ENCODE results near the gene ILF3. TPM values are rescaled to one million over a fixed set of nuclear protein-coding genes. Genes with fewer than 3 reads are reported as not detected.

ILF3 gene
- total RNA-seq, 1 experiment from 2014 or later: 365 TPM

DNA sequence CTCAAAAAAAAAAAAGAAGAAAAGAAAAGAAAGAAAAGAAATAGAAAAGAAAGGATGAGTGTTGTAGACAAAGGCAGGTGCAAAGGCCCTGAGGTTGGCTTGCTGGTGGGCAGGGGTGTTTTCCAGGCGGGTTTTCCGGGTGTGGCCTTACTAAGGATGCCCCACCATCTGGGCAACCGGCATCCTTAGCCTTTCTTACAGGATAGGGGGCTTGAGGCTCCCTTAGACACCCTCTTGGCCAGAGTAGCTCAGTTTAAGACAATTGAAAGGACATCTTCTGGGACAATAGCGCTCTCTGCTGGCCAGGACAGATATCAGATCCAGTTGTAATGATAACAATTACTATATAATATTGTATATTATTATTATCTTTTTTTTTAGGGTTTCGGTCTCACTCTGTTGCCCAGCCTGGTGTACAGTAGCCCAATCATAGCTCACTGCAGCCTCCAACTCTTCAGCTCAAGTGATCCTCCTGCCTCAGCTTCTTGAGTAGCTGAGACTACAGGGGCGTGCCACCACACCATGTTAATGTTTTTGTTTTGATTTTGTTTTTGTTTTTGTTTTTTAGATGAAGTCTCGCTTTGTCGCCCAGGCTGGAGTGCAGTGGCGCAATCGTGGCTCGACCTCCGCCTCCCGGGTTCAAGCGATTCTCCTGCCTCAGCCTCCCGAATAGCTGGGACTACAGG is 45.6 kb downstream of the ILF3 start:
- ATAC-seq (no peak), DNase-seq (ENCODE audit: low read depth, low spot score) (no peak)
- ChIA-PET CTCF (interaction anchor here (0.6 to 1.3 kb wide), 5 partner anchors 10 to 123 kb away, joined by 3 to 12 read pairs (median 3); no protein-coding TSS in a partner anchor), POLR2A (no interaction called here)
- H3K27ac ChIP-seq (ENCODE audit: low read length): no peak overlapping the region
- H3K36me3 ChIP-seq (ENCODE audit: control insufficient read depth, insufficient read depth, low read length): no peaks in the 10 kb centered on the region; the same call in 1 of the 2 replicates
- peak overlapping the region in 1 of 2 experiments; percentile 26; a peak in 2 of 4 replicates for H3K4me3 ChIP-seq (ENCODE audit: low read depth in 2 of 2, low read length in 2 of 2)
- TF ChIP-seq TCF7L2 (IDR thresholded peaks at IDR 0.05; ENCODE audit: low read depth, low read length): no peak
- TF ChIP-seq POLR2AphosphoS5 (IDR thresholded peaks at IDR 0.05; ENCODE audit: low read depth, low read length): no peak
- peak; percentile 74; the same call in 1 of the 2 replicates for TF ChIP-seq CTCF (IDR thresholded peaks at IDR 0.05)
- no peak for TF ChIP-seq SIN3A (IDR thresholded peaks at IDR 0.05; ENCODE audit: borderline replicate concordance, insufficient read depth, low read depth, low read length)
- in situ Hi-C loops (cut with HindIII; ENCODE audit: low pct_unique_long_range_greater_than_20kb, low sequenced_read_pairs): no loop called here
- H3K27me3 ChIP-seq (ENCODE audit: control insufficient read depth, insufficient read depth, low read length): no peaks in the 10 kb centered on the region
- intact Hi-C loops (cut with micrococcal nuclease; ENCODE audit: unreplicated experiment): loop anchor here (5.0 kb wide), 1 partner anchor 132 kb away; the partner anchor contains the start of genes CDKN2D and KRI1
- H3K4me1 ChIP-seq (ENCODE audit: control insufficient read depth, insufficient read depth, low read length): peaks cover 4% of the 10 kb centered on the region
- no peaks in the 10 kb centered on the region for H3K9me3 ChIP-seq (ENCODE audit: control insufficient read depth, insufficient read depth, low read depth, low read length)
- no TSS peak for BruUV-seq (replicated peaks)

DNA sequence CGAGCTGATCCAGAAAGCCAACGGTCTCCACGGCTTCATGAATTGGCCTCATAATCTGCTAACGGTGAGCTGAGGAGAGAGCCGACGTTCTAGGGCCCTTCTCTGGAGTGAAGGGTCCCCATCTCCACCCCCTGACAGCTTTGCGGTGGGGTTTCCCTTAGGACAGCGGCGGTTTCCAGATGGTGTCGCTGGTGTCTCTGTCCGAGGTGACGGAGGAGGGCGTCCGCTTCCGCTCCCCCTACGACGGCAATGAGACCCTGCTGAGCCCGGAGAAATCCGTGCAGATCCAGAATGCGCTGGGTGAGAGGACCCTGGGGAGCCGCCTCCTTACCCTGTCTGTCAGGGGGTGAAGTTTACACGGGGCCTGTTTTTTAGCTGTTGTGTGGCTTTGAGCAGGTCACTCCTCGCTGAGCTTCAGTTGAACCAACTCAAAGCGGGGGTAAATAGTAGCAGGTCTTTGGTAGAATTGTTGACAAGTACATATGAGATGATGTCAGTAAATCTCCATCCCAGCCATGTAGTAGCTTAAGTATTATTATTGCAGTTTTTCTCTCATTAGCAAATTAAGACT is 47.9 kb downstream of the ILF3 start:
- ATAC-seq (peak; percentile 47), DNase-seq (ENCODE audit: low read depth, low spot score) (no peak)
- H3K4me1 ChIP-seq (ENCODE audit: control insufficient read depth, insufficient read depth, low read length): no peaks in the 10 kb centered on the region; the same call in none of the 2 replicates
- H3K9me3 ChIP-seq (ENCODE audit: control insufficient read depth, insufficient read depth, low read depth, low read length): no peaks in the 10 kb centered on the region
- POLR2A ChIA-PET: no interaction called here
- H3K4me3 ChIP-seq (ENCODE audit: low read depth in 2 of 2, low read length in 2 of 2): peak overlapping the region; percentile 81 to 83
- BruUV-seq (replicated peaks): no TSS peak
- intact Hi-C loops (cut with micrococcal nuclease; ENCODE audit: unreplicated experiment) (no loop called here), in situ Hi-C loops (cut with HindIII; ENCODE audit: low pct_unique_long_range_greater_than_20kb, low sequenced_read_pairs) (no loop called here)
- no peak for TF ChIP-seq TCF7L2 (IDR thresholded peaks at IDR 0.05; ENCODE audit: low read depth, low read length)
- no peak for TF ChIP-seq POLR2AphosphoS5 (IDR thresholded peaks at IDR 0.05; ENCODE audit: low read depth, low read length)
- TF ChIP-seq CTCF (IDR thresholded peaks at IDR 0.05): no peak; the same call in 1 of the 2 replicates
- TF ChIP-seq, protein P1, sequence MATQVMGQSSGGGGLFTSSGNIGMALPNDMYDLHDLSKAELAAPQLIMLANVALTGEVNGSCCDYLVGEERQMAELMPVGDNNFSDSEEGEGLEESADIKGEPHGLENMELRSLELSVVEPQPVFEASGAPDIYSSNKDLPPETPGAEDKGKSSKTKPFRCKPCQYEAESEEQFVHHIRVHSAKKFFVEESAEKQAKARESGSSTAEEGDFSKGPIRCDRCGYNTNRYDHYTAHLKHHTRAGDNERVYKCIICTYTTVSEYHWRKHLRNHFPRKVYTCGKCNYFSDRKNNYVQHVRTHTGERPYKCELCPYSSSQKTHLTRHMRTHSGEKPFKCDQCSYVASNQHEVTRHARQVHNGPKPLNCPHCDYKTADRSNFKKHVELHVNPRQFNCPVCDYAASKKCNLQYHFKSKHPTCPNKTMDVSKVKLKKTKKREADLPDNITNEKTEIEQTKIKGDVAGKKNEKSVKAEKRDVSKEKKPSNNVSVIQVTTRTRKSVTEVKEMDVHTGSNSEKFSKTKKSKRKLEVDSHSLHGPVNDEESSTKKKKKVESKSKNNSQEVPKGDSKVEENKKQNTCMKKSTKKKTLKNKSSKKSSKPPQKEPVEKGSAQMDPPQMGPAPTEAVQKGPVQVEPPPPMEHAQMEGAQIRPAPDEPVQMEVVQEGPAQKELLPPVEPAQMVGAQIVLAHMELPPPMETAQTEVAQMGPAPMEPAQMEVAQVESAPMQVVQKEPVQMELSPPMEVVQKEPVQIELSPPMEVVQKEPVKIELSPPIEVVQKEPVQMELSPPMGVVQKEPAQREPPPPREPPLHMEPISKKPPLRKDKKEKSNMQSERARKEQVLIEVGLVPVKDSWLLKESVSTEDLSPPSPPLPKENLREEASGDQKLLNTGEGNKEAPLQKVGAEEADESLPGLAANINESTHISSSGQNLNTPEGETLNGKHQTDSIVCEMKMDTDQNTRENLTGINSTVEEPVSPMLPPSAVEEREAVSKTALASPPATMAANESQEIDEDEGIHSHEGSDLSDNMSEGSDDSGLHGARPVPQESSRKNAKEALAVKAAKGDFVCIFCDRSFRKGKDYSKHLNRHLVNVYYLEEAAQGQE (IDR thresholded peaks at IDR 0.05; ENCODE audit: insufficient read depth in 1 of 2, low read depth in 2 of 2, low read length in 1 of 2): peak in 1 of 2 experiments; percentile 70; a peak in 2 of 4 replicates
- no peak for TF ChIP-seq SIN3A (IDR thresholded peaks at IDR 0.05; ENCODE audit: borderline replicate concordance, insufficient read depth, low read depth, low read length)
- peak overlapping the region; percentile 83 for H3K27ac ChIP-seq (ENCODE audit: low read length)
- no peaks in the 10 kb centered on the region; the same call in 1 of the 2 replicates for H3K36me3 ChIP-seq (ENCODE audit: control insufficient read depth, insufficient read depth, low read length)
- H3K27me3 ChIP-seq (ENCODE audit: control insufficient read depth, insufficient read depth, low read length): no peaks in the 10 kb centered on the region
- CTCF ChIA-PET: interaction anchor here (0.6 to 1.9 kb wide), 2 partner anchors 15 to 54 kb away, joined by 6 to 10 read pairs; partner anchors contain the start of gene DNM2
